Measurements from ENCODE around the gene LDB2.

- TF ChIP-seq CTCF (IDR thresholded peaks at IDR 0.05) (no peak), EP300 (IDR thresholded peaks at IDR 0.05) (no peak)
Observed at GRCh38 chr4:16722416-16722815, 176.0 kb downstream of the LDB2 start.

Measured in tibial nerve (tissue), 4 donors.